ENCODE data around the gene ZNF418.
"Not testable (repeated sequence)": the region's sequence is repeated elsewhere in the genome, so short reads cannot be mapped to it uniquely, and the experiment has no call there.

The ZNF418 gene

GRCh38 chr19:57888560-57889231 is 46.5 kb downstream of the ZNF418 start, which contains the start of gene ZNF814:
ZNF814 (minus strand) TSS chr19:57889037; CDS start chr19:57888802, 235 bp downstream.
- DNase-seq (ENCODE audit: low spot score), result peak; percentile 83

- no peak for DNase-seq (ENCODE audit: low spot score)
These were observed 47.1 kb downstream of the ZNF418 start for GRCh38 chr19:57888107-57888559.

- DNase-seq (ENCODE audit: low spot score), result peak; percentile 36
These were observed 47.8 kb downstream of the ZNF418 start for GRCh38 chr19:57887195-57887941.

- DNase-seq (ENCODE audit: low spot score), result no peak
These were observed 49.2 kb downstream of the ZNF418 start for GRCh38 chr19:57886046-57886445.

GRCh38 chr19:57873883-57874799 is 61.1 kb downstream of the ZNF418 start:
- DNase-seq (ENCODE audit: low spot score), result not testable (repeated sequence)

GRCh38 chr19:57872450-57872849 is 62.8 kb downstream of the ZNF418 start:
- DNase-seq (ENCODE audit: low spot score), result no peak
